K562 (cell line): Measurements from ENCODE around the gene HBG1. TPM values are rescaled to one million over a fixed set of nuclear protein-coding genes. Genes with fewer than 3 reads are reported as not detected.

Experiments
- ADNP ChIP-seq: fragments of 200-800 bp; sonication (Bioruptor generic); IDR thresholded peaks from 2 replicates; pipeline ENCODE4 v1.6.1; 2016; ENCODE audit warnings: missing genetic modification characterization, missing compliant biosample characterization
- ARID3A ChIP-seq: IDR thresholded peaks from 2 replicates; pipeline ENCODE4 v1.6.1; 2012; ENCODE audit warnings: low read depth, low read length, improper control_type of control experiment, borderline replicate concordance
- ATF7 ChIP-seq: fragments of 450-650 bp; IDR thresholded peaks from 2 replicates; pipeline ENCODE4 v1.7.1; 2014; ENCODE audit warnings: mild to moderate bottlenecking, moderate library complexity
- CHCHD3 ChIP-seq: fragments of 250-450 bp; sonication (Bioruptor Pico); IDR thresholded peaks from 2 replicates; pipeline ENCODE4 v2.1.2; 2022; ENCODE audit warnings: mild to moderate bottlenecking
- CREB1 ChIP-seq, 2 experiments: sonication (generic) in 1 of 2; formaldehyde crosslinking in 1 of 2; IDR thresholded peaks; 2 replicates each; pipeline versions ENCODE4 v1.6.1 to v1.8.0; 2012 to 2022; ENCODE audit warnings: inconsistent platforms in 1 of 2, mild to moderate bottlenecking in 1 of 2, missing genetic modification reagents in 1 of 2, moderate library complexity in 1 of 2
- CREM ChIP-seq: IDR thresholded peaks from 2 replicates; pipeline ENCODE4 v1.6.1; 2014; ENCODE audit warnings: antibody characterized with exemption, low read depth
- CTBP1 ChIP-seq: fragments of 450-650 bp; IDR thresholded peaks from 2 replicates; pipeline ENCODE4 v1.6.1; 2016; ENCODE audit warnings: borderline replicate concordance
- EHMT2 ChIP-seq: fragments of 450-650 bp; IDR thresholded peaks from 2 replicates; pipeline ENCODE4 v1.6.1; 2018; ENCODE audit warnings: antibody characterized with exemption
- GABPA ChIP-seq: fragments of 200-800 bp; sonication (Bioruptor generic); conservative IDR thresholded peaks from 2 replicates; pipeline ENCODE4 v1.6.1; 2016; ENCODE audit warnings: low read depth, missing genetic modification characterization, missing compliant biosample characterization
- HNRNPLL ChIP-seq: fragments of 200-400 bp; formaldehyde crosslinking; IDR thresholded peaks from 2 replicates; pipeline ENCODE4 v1.6.1; 2017; ENCODE audit warnings: low read length, low read depth, mild to moderate bottlenecking; ENCODE audit not compliant: poor library complexity, severe bottlenecking
- JUN ChIP-seq, 2 experiments: sonication (generic) in 1 of 2; formaldehyde crosslinking in 1 of 2; IDR thresholded peaks; 2 replicates each; pipeline versions ENCODE4 v1.6.1 to v1.8.0; 2012 to 2022; ENCODE audit warnings: borderline replicate concordance in 2 of 2, mild to moderate bottlenecking in 2 of 2, improper control_type of control experiment in 1 of 2, low read depth in 1 of 2, low read length in 1 of 2, missing genetic modification reagents in 1 of 2
- MAX ChIP-seq: sonication (generic); formaldehyde crosslinking; IDR thresholded peaks from 2 replicates; pipeline ENCODE4 v1.9.0; 2022; ENCODE audit warnings: mild to moderate bottlenecking, missing genetic modification reagents
- SOX6 ChIP-seq: fragments of 450-650 bp; IDR thresholded peaks from 2 replicates; pipeline ENCODE4 v1.6.1; 2014; ENCODE audit warnings: mild to moderate bottlenecking
- TBL1XR1 ChIP-seq, 2 experiments: IDR thresholded peaks; 2 replicates each; pipeline ENCODE4 v1.6.1; 2012; ENCODE audit warnings: improper control_type of control experiment in 2 of 2, low read length in 2 of 2, mild to moderate bottlenecking in 1 of 2
- TEAD4 ChIP-seq, 2 experiments: sonication (generic) in 1 of 2; formaldehyde crosslinking in 1 of 2; IDR thresholded peaks; 2 replicates each; pipeline versions ENCODE4 v1.6.1 to v1.8.0; 2012 to 2022; ENCODE audit warnings: borderline replicate concordance in 1 of 2, inconsistent platforms in 1 of 2, low read length in 1 of 2, mild to moderate bottlenecking in 1 of 2, missing genetic modification reagents in 1 of 2
- THRB ChIP-seq: fragments of 450-650 bp; formaldehyde crosslinking; conservative IDR thresholded peaks from 2 replicates; pipeline ENCODE4 v1.4.0; 2022; ENCODE audit warnings: mild to moderate bottlenecking, missing genetic modification characterization
- YBX1 ChIP-seq: fragments of 450-650 bp; IDR thresholded peaks from 2 replicates; pipeline ENCODE4 v1.7.1; 2016; ENCODE audit warnings: mild to moderate bottlenecking
- ZBED1 ChIP-seq: IDR thresholded peaks from 2 replicates; pipeline ENCODE4 v1.6.1; 2014
- ZBTB33 ChIP-seq: sonication (generic); formaldehyde crosslinking; IDR thresholded peaks from 2 replicates; pipeline ENCODE4 v1.8.1; 2023; ENCODE audit warnings: mild to moderate bottlenecking, missing genetic modification reagents
- ZFP1 ChIP-seq: fragments of 450-650 bp; formaldehyde crosslinking; IDR thresholded peaks from 2 replicates; pipeline ENCODE4 v1.4.0; 2020; ENCODE audit warnings: mild to moderate bottlenecking, mixed read lengths
- ZNF174 ChIP-seq: fragments of 250-450 bp; sonication (Bioruptor Pico); IDR thresholded peaks from 2 replicates; pipeline ENCODE4 v1.4.0; 2020; ENCODE audit warnings: mild to moderate bottlenecking
- ZNF239 ChIP-seq: fragments of 250-450 bp; sonication (Bioruptor Pico); IDR thresholded peaks from 2 replicates; pipeline ENCODE4 v1.4.0; 2020; ENCODE audit warnings: mild to moderate bottlenecking
- ZNF707 ChIP-seq: fragments of 250-450 bp; sonication (Bioruptor Pico); conservative IDR thresholded peaks from 2 replicates; pipeline ENCODE4 v1.8.0; 2022; ENCODE audit warnings: inconsistent platforms, mild to moderate bottlenecking, moderate library complexity
- ZSCAN29 ChIP-seq: fragments of 450-650 bp; IDR thresholded peaks from 2 replicates; pipeline ENCODE4 v1.6.1; 2017
- polyA plus RNA-seq, 8 experiments: library from polyadenylated mRNA; depleted of rRNA in 4 of 8; stranded (reverse) in 5 of 8; unstranded in 3 of 8; fragments of >200 nt; fragmentation: Nextera tagmentation in 2 of 8; fragmentation: Illumina TruSeq in 1 of 8; extraction: Ambion mirVana in 2 of 8; extraction: Trizol in 1 of 8; gene quantifications; 2 replicates each; pipeline versions ENCODE4 v1.2.1 to v1.2.3, GENCODE V29; 2011 to 2014; ENCODE audit warnings: inconsistent platforms in 1 of 8, missing spikeins in 1 of 8
- total RNA-seq, 7 experiments: library from RNA; depleted of rRNA in 6 of 7; stranded (reverse); fragments of >200 nt in 6 of 7; fragmentation: Illumina TruSeq in 2 of 7; extraction: Trizol in 2 of 7; gene quantifications; 2 replicates each; pipeline versions ENCODE4 v1.2.1 to v1.2.3, GENCODE V29; 2011 to 2021; ENCODE audit warnings: low replicate concordance in 1 of 7

HBG1 gene
- total and polyA plus RNA-seq, 9 of the 15 experiments (the other 6 are each of a cell fraction or from before 2014, with no cell fraction given): 1,066 to 16,338 (median 4,898) TPM

- TF ChIP-seq ZBED1 (0 out of 2 replicates have a peak, but pooled peaks have one; percentile 26), ZFP1 (CRISPR knock-in tag) (no peak), TBL1XR1 (IDR thresholded peaks at IDR 0.05; ENCODE audit: low read length in 2 of 2) (no peak), CREB1 (IDR thresholded peaks at IDR 0.05) (no peak), CREB1 (CRISPR knock-in tag; IDR thresholded peaks at IDR 0.05) (no peak), CTBP1 (no peak; the same call in 1 of the 2 replicates), MAX (CRISPR knock-in tag) (no peak), JUN (IDR thresholded peaks at IDR 0.05; ENCODE audit: borderline replicate concordance, low read depth, low read length) (0 out of 2 replicates have a peak, but pooled peaks have one; percentile 15), JUN (CRISPR knock-in tag; IDR thresholded peaks at IDR 0.05; ENCODE audit: borderline replicate concordance) (no peak), ADNP (tag) (no peak), THRB (CRISPR knock-in tag) (no peak), HNRNPLL (no peak), YBX1 (no peak), ARID3A (no peak), ZNF174 (CRISPR knock-in tag) (no peak), CHCHD3 (no peak), ZBTB33 (CRISPR knock-in tag) (no peak), ZNF239 (CRISPR knock-in tag) (no peak), EHMT2 (no peak), TEAD4 (IDR thresholded peaks at IDR 0.05; ENCODE audit: low read length) (no peak), TEAD4 (CRISPR knock-in tag; IDR thresholded peaks at IDR 0.05; ENCODE audit: borderline replicate concordance) (no peak), ATF7 (0 out of 2 replicates have a peak, but pooled peaks have one; percentile 54), CREM (0 out of 2 replicates have a peak, but pooled peaks have one; percentile 6), SOX6 (no peak), ZNF707 (CRISPR knock-in tag) (no peak), ZSCAN29 (no peak), GABPA (tag) (no peak)
Measured at GRCh38 chr11:5247472-5248192, 2.0 kb downstream of the HBG1 start (continued).
